ENCODE results near the gene TJAP1. TPM values are rescaled to one million over a fixed set of nuclear protein-coding genes. Genes with fewer than 3 reads are reported as not detected.

The TJAP1 gene
- total RNA-seq, 2 experiments from 2014 or later: 23.0 to 24.6 TPM

DNA sequence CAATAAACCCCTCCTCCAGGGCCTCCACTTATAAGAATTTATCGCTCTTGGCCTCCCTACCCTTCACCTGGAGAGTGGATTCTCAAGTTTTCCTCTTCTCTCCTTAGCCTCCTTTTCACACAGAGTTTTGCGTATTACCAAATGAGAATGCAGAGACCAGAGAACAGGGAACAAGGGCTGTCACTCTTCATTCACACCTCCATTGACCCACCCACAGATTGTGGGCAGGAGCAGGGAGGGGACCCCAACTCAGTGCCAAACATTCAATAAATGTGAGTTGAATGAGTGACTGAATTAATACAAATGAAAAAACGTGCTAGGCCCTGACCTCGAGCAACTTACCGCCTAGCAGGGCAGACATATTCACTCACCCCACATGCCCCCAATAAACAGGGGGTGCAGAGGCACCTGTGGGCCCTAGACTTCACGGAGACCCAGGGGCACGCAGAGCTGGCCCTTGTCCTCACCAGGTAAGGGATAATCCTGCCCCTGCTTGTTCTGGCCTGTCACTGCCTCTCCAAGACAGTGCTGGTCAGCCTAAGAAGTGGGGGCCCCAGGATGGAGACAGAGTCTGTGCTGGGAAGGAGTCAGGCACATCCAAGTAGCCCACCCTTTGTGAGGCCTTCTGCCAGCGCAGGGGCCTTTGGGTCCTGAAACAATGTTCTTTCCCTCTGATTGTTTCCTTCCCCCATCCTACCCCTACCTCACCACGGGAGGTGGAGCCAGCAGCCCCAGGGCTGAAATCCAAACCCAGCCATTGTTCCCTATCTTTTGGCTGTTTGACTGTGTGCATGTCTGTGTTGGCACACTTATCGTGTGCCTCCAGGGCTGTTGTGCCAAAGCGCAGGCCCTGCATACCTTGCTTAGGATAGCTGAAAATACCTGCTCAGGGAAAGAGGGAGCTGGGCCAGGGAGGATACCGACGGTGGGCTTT, 8.4 kb upstream of the TJAP1 start:
- H3K27me3 Mint-ChIP-seq (ENCODE audit: low read depth): peaks cover 2% of the 10 kb centered on the region
- no peak overlapping the region for H3K27ac Mint-ChIP-seq
- H3K9me3 Mint-ChIP-seq: no peaks in the 10 kb centered on the region
- CTCF ChIA-PET: interaction anchor here (1.0 kb wide), 1 partner anchor 12 kb away, joined by 3 read pairs; no protein-coding TSS in a partner anchor
- no peaks in the 10 kb centered on the region for H3K36me3 Mint-ChIP-seq (ENCODE audit: low read depth)
- intact Hi-C loops (cut with micrococcal nuclease): no loop called here
- DNase-seq: no peak
- no peak overlapping the region for H3K4me3 Mint-ChIP-seq
- no peaks in the 10 kb centered on the region for H3K4me1 Mint-ChIP-seq (ENCODE audit: low read depth)

DNA sequence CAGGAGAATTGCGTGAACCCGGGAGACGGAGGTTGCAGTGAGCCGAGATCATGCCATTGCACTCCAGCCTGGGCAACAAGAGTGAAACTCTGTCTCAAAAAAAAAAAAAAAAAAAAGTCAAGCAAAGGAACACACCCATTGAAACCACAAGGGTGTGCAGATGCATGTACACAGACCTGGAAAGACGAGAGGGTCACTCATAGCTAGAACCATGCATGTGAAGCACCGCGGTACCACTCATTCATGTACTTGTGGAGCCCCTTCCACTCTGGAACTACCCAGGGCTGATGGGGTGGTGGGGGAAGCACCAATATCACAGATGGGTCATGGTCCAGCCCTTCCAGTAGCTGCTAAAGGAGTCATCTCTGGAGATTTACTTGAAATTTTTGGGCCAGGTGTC, 7.4 kb upstream of the TJAP1 start:
- Mint-ChIP-seq H3K27ac (no peak overlapping the region), H3K27me3 (ENCODE audit: low read depth) (peaks cover 2% of the 10 kb centered on the region), H3K4me3 (no peak overlapping the region), H3K9me3 (no peaks in the 10 kb centered on the region), H3K36me3 (ENCODE audit: low read depth) (no peaks in the 10 kb centered on the region), H3K4me1 (ENCODE audit: low read depth) (no peaks in the 10 kb centered on the region)
- no peak for DNase-seq
- intact Hi-C loops (cut with micrococcal nuclease): no loop called here
- CTCF ChIA-PET: interaction anchor here (1.0 to 1.2 kb wide), 2 partner anchors 13 to 36 kb away, joined by 3 read pairs; no protein-coding TSS in a partner anchor

DNA sequence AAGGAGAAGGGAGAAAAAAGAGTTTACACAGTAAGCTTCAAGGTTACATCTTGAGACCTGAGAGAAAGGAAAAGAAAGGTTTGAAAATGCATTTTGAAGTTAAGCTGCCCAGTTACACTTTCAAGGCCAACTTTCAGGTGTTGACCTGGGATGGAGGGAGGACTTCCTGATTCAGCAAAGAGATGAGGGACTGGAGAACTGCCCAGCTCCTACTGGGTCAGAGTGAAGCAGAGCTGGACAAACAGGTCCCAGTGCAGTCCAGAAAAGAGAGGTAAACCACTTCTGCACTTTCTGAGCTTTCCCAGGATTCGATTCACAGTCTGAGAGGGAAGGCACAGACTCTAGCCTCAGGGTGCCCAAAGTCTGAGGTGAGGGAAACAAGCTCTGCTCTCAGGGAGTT, 6.0 kb upstream of the TJAP1 start:
- H3K36me3 Mint-ChIP-seq (ENCODE audit: low read depth): no peaks in the 10 kb centered on the region
- no peaks in the 10 kb centered on the region for H3K9me3 Mint-ChIP-seq
- H3K4me1 Mint-ChIP-seq (ENCODE audit: low read depth): no peaks in the 10 kb centered on the region
- intact Hi-C loops (cut with micrococcal nuclease): no loop called here
- H3K4me3 Mint-ChIP-seq: no peak overlapping the region
- H3K27ac Mint-ChIP-seq: no peak overlapping the region
- CTCF ChIA-PET: interaction anchor here (0.6 kb wide), 1 partner anchor 22 kb away, joined by 5 read pairs; no protein-coding TSS in a partner anchor
- DNase-seq: no peak
- no peaks in the 10 kb centered on the region for H3K27me3 Mint-ChIP-seq (ENCODE audit: low read depth)

DNA sequence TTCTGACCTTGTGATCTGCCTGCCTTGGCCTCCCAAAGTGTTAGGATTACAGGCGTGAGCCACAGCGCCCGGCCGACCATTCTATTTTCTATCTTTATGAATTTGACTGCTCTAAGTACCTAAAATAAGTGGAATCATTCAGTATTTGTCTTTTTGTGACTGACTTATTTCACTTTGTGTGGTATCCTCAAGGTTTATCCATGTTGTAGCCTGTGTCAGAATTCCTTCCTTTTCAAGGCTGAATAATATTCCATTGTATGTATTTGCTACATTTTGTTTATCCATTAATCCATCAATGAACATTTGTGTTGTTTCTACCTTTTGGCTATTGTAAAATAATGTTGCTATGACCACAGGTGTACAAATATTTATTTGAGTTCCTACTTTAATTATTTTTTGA, 4.9 kb upstream of the TJAP1 start:
- intact Hi-C loops (cut with micrococcal nuclease): no loop called here
- H3K4me1 Mint-ChIP-seq (ENCODE audit: low read depth): peaks cover 10% of the 10 kb centered on the region
- H3K27me3 Mint-ChIP-seq (ENCODE audit: low read depth): no peaks in the 10 kb centered on the region
- no peak for DNase-seq
- no peaks in the 10 kb centered on the region for H3K36me3 Mint-ChIP-seq (ENCODE audit: low read depth)
- H3K27ac Mint-ChIP-seq: no peak overlapping the region
- CTCF ChIA-PET: interaction anchor here (0.6 kb wide), 2 partner anchors 17 to 23 kb away, joined by 3 to 4 read pairs; partner anchors contain the start of gene DLK2
- H3K4me3 Mint-ChIP-seq: no peak overlapping the region
- H3K9me3 Mint-ChIP-seq: no peaks in the 10 kb centered on the region

DNA sequence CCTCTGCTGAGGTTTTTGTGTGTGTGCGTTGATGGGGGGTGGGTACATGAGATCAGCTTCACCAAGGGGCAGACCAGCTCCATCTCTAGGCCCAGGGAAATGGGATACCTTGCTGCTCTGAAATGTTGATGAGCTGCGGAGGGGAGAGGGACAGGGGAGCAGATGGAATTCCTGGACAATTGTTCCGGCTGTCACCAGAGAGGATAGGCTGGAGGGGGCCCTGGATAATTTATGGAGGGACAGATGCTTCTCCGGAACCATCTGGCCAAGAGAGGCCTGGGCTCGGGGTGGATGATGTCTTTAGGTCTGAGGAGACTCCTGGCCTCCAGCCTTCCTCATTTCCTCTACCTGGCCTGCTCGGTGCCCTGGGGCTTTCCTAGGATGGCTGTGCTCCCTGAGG, 1.9 kb upstream of the TJAP1 start:
- no peak for DNase-seq
- no peak overlapping the region for H3K4me3 Mint-ChIP-seq
- H3K9me3 Mint-ChIP-seq: no peaks in the 10 kb centered on the region
- H3K36me3 Mint-ChIP-seq (ENCODE audit: low read depth): no peaks in the 10 kb centered on the region
- H3K27ac Mint-ChIP-seq: no peak overlapping the region
- H3K27me3 Mint-ChIP-seq (ENCODE audit: low read depth): no peaks in the 10 kb centered on the region
- intact Hi-C loops (cut with micrococcal nuclease): no loop called here
- peaks cover 32% of the 10 kb centered on the region for H3K4me1 Mint-ChIP-seq (ENCODE audit: low read depth)
- CTCF ChIA-PET: interaction anchor here (1.2 kb wide), 1 partner anchor 30 kb away, joined by 5 read pairs; no protein-coding TSS in a partner anchor

DNA sequence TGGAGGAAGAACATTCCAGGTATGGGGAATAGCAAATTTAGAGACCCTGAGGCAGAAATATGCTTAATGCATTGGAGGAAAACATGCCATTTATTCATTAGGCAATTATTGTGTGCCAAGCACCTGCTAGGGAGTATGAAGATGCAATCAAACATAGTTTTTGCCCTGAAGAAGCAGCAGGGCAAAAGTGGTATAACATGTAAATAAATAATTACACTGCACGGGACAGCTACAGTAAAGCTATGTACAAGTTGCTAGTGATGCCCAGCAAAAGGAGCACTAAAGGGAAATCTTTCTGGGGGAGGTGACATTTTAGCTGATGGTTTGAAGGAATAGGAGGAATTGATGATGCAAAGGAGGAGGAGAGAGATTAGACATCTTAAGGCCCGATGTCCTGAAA, 624 bp upstream of the TJAP1 start:
- CTCF ChIA-PET: no interaction called here
- no peaks in the 10 kb centered on the region for H3K9me3 Mint-ChIP-seq
- no peaks in the 10 kb centered on the region for H3K36me3 Mint-ChIP-seq (ENCODE audit: low read depth)
- intact Hi-C loops (cut with micrococcal nuclease): loop anchor here (1.0 to 2.0 kb wide), 5 partner anchors 21 to 306 kb away; partner anchors contain the start of genes ABCC10, DLK2, SRF and YIPF3
- no peak for DNase-seq
- H3K4me1 Mint-ChIP-seq (ENCODE audit: low read depth): peaks cover 38% of the 10 kb centered on the region
- no peaks in the 10 kb centered on the region for H3K27me3 Mint-ChIP-seq (ENCODE audit: low read depth)
- H3K27ac Mint-ChIP-seq: peak overlapping the region; percentile 67
- H3K4me3 Mint-ChIP-seq: peak overlapping the region; percentile 87

DNA sequence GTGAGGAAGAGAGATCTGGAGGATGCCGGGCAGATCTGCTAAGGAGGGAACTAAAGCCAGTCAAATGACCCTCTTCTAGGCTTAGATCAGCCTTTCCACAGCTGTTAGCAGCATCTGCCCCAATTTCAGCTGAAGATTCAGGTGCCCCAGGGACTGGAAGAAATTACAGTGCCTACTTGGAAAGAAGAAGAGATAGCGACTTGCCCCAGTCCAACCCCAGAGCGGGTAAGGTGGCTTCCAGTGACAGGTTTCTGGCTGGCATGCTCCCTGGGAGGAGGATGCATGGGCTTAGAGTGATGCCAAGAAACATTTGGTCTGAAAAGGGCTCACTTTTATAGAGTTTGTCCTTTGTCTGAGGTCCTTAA, 620 bp downstream of the TJAP1 start:
- peaks cover 47% of the 10 kb centered on the region for H3K4me1 Mint-ChIP-seq (ENCODE audit: low read depth)
- H3K27ac Mint-ChIP-seq: peak overlapping the region; percentile 67
- H3K9me3 Mint-ChIP-seq: no peaks in the 10 kb centered on the region
- CTCF ChIA-PET: interaction anchor here (1.3 kb wide), 1 partner anchor 29 kb away, joined by 3 read pairs; no protein-coding TSS in a partner anchor
- peak; percentile 11 for DNase-seq
- intact Hi-C loops (cut with micrococcal nuclease): no loop called here
- H3K4me3 Mint-ChIP-seq: peak overlapping the region; percentile 87
- H3K27me3 Mint-ChIP-seq (ENCODE audit: low read depth): no peaks in the 10 kb centered on the region
- H3K36me3 Mint-ChIP-seq (ENCODE audit: low read depth): no peaks in the 10 kb centered on the region

DNA sequence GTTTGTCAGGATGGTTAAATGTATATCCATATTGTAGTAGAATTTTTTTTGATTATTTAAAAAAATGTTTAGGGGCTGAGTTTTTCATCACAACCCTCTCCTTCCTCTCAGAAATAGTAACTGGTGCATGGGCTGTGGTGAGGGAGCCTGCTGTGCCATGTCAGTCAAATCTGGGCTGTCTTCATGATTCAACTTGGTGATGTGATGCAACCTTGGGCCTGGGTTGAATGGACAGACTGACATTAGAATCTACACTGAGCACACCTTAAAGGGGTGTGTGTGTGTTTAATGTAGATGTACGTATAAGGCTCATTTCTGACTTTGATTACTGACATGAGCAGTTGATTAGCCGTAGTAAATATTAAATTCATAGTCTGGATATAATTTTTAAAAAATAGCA, 3.7 kb downstream of the TJAP1 start:
- Mint-ChIP-seq H3K4me1 (ENCODE audit: low read depth) (peaks cover 51% of the 10 kb centered on the region), H3K9me3 (no peaks in the 10 kb centered on the region), H3K27me3 (ENCODE audit: low read depth) (no peaks in the 10 kb centered on the region), H3K36me3 (ENCODE audit: low read depth) (no peaks in the 10 kb centered on the region), H3K27ac (no peak overlapping the region), H3K4me3 (no peak overlapping the region)
- intact Hi-C loops (cut with micrococcal nuclease): no loop called here
- CTCF ChIA-PET: no interaction called here
- peak; percentile 37 for DNase-seq

DNA sequence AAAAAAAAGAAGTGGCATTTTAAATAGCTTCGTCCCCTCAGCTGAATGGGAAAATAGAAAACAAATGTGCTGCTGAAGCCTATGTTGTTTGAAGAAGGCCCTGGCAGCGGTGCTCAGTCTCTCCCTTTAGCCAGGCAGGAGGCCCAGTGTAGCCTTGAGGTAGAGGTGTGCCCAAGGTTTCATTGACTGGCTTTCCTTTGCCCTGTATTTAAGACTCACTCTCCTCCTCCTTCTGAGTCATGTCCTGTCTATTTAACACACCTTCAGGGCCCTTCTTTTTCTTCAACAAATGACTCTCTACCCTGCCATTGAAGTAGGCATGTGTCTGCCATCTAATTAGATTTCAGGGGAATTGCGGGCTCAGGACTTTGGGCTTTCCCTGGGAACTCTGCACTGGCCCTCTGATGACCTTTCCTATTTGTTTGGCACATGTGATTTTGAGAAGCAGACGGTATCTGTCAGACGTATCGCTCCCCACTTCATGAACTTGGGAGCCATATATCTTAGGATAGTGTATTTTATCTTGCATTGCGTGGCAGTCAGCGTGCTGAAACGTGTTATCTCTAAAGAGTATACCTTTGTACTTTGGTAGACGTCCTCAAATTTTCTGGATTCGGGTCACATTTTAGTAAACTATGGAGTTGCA, 4.3 kb downstream of the TJAP1 start:
- Mint-ChIP-seq H3K36me3 (ENCODE audit: low read depth) (no peaks in the 10 kb centered on the region), H3K27ac (no peak overlapping the region), H3K4me1 (ENCODE audit: low read depth) (peaks cover 48% of the 10 kb centered on the region), H3K27me3 (ENCODE audit: low read depth) (no peaks in the 10 kb centered on the region), H3K9me3 (no peaks in the 10 kb centered on the region), H3K4me3 (no peak overlapping the region)
- intact Hi-C loops (cut with micrococcal nuclease): no loop called here
- CTCF ChIA-PET: no interaction called here
- DNase-seq: no peak

DNA sequence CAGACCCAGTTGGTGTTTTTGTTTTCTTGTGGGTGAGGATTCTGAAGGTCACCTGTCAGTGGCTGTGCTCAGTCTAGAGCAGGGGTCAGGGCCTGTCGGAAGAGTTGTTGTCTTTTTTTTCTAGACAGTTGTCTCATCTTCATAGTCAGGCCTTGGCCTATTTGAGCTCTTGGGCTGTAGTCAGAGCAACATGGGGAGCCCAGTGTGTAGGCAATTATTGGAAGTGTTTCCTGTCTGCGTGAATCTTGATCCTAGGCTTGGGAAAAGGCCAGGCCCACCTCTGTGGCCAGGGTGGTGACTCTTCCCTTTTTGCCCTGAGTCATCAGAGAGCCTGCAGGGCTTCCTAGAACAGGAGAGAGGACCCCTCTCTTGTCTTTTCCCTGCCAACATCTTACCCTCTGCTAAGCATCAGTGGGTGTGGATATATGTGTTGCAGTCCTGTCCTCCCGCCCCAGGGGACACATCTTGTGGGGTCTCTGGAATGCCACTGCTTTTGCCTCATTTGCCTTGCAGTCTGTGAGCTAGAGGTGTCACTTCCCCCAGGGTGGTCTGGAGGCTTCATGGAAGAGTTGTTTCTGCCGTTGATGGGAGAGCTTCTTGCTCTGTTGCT, 11.4 kb downstream of the TJAP1 start:
- DNase-seq: no peak
- CTCF ChIA-PET: interaction anchor here (0.6 kb wide), 1 partner anchor 222 kb away, joined by 4 read pairs; no protein-coding TSS in a partner anchor
- H3K4me3 Mint-ChIP-seq: no peak overlapping the region
- H3K9me3 Mint-ChIP-seq: no peaks in the 10 kb centered on the region
- intact Hi-C loops (cut with micrococcal nuclease): no loop called here
- H3K27me3 Mint-ChIP-seq (ENCODE audit: low read depth): no peaks in the 10 kb centered on the region
- H3K27ac Mint-ChIP-seq: no peak overlapping the region
- H3K4me1 Mint-ChIP-seq (ENCODE audit: low read depth): peaks cover 6% of the 10 kb centered on the region
- H3K36me3 Mint-ChIP-seq (ENCODE audit: low read depth): peaks cover 6% of the 10 kb centered on the region

DNA sequence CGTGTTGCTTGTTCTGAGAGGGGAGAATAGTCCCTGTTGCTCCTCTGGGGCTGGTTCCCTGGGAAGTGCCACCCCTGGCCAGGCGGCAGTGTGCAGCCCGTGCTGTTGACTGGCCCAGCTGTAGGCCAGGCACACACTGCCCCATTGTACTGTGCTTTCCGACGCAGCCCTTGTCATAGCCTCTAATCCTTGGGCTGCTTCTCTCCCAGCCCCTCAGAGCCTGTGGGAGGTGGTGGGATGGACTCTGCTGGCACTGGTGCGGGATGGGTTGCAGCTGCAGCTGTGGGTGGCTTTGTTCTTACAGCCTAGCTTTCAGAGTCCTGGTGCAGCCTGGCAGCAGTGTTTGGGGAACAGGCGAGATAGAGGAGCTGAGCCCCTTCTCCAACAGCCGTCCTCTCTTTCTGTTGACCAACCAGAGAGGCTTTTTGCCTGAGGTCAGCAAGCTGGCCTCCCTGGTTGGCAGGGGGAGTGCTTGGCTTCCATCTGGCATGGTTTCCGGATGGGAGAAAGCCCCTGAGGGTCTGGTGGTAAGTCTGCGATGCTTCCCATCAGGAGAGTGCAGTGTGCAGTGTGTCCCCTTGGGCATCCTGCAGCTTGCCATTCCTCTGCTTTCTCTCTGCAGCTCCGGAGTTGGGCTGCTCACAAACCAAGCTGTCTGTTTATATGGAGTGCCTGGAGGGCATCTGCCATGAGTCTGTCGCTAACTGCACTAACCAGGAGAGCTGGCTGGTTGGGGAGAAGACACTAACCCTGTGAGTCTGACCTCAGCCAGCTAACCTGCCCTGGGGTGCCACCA, 12.1 kb downstream of the TJAP1 start:
- intact Hi-C loops (cut with micrococcal nuclease): no loop called here
- no peak for DNase-seq
- CTCF ChIA-PET: interaction anchor here (0.6 to 1.6 kb wide), 2 partner anchors 17 to 223 kb away, joined by 3 to 4 read pairs; no protein-coding TSS in a partner anchor
- peaks cover 6% of the 10 kb centered on the region for H3K36me3 Mint-ChIP-seq (ENCODE audit: low read depth)
- H3K27me3 Mint-ChIP-seq (ENCODE audit: low read depth): no peaks in the 10 kb centered on the region
- H3K4me3 Mint-ChIP-seq: no peak overlapping the region
- H3K4me1 Mint-ChIP-seq (ENCODE audit: low read depth): peaks cover 11% of the 10 kb centered on the region
- no peaks in the 10 kb centered on the region for H3K9me3 Mint-ChIP-seq
- no peak overlapping the region for H3K27ac Mint-ChIP-seq
